C4-2B (cell line): ENCODE data around the gene DIAPH2.

Source experiments
- ZFX ChIP-seq: fragments of 450-650 bp; IDR thresholded peaks from 2 replicates; pipeline ENCODE4 v1.6.1; 2017
- TF ChIP-seq, protein P1 (sequence below): fragments of 450-650 bp; conservative IDR thresholded peaks from 2 replicates; pipeline ENCODE4 v1.5.1; 2017; ENCODE audit warnings: mild to moderate bottlenecking

- TF ChIP-seq, protein P1, sequence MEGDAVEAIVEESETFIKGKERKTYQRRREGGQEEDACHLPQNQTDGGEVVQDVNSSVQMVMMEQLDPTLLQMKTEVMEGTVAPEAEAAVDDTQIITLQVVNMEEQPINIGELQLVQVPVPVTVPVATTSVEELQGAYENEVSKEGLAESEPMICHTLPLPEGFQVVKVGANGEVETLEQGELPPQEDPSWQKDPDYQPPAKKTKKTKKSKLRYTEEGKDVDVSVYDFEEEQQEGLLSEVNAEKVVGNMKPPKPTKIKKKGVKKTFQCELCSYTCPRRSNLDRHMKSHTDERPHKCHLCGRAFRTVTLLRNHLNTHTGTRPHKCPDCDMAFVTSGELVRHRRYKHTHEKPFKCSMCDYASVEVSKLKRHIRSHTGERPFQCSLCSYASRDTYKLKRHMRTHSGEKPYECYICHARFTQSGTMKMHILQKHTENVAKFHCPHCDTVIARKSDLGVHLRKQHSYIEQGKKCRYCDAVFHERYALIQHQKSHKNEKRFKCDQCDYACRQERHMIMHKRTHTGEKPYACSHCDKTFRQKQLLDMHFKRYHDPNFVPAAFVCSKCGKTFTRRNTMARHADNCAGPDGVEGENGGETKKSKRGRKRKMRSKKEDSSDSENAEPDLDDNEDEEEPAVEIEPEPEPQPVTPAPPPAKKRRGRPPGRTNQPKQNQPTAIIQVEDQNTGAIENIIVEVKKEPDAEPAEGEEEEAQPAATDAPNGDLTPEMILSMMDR = no peak
- TF ChIP-seq ZFX = no peak
Measured at GRCh38 chrX:96705905-96706304, 21.3 kb downstream of the DIAPH2 start.
